DOHH2 (cell line): ENCODE results near the gene TAF4.

ENCODE experiments used
- H3F3A ChIP-seq: fragments of 200-600 bp; sonication (generic), shearing (Covaris generic); 2 replicates; pipeline ENCODE4 v1.6.0; 2016; ENCODE audit warnings: antibody characterized with exemption, mild to moderate bottlenecking; ENCODE audit not compliant: control insufficient read depth, insufficient read depth
- H3K27ac ChIP-seq: fragments of 200-600 bp; sonication (generic); 2 replicates; pipeline ENCODE4 v1.5.1; 2014; ENCODE audit warnings: low read depth, mild to moderate bottlenecking, low read length, moderate library complexity
- H3K27me3 ChIP-seq: fragments of 200-600 bp; sonication (generic); 2 replicates; pipeline ENCODE4 v1.6.1; 2014; ENCODE audit warnings: mild to moderate bottlenecking, low read length, mixed read lengths; ENCODE audit not compliant: control insufficient read depth
- H3K36me3 ChIP-seq: fragments of 200-600 bp; sonication (generic); 2 replicates; pipeline ENCODE4 v1.6.1; 2014; ENCODE audit warnings: mild to moderate bottlenecking, low read length, moderate library complexity, mixed read lengths; ENCODE audit not compliant: control insufficient read depth
- H3K4me1 ChIP-seq: fragments of 200-600 bp; sonication (generic); 2 replicates; pipeline ENCODE4 v1.6.1; 2014; ENCODE audit warnings: mild to moderate bottlenecking, low read length, mixed read lengths; ENCODE audit not compliant: control insufficient read depth
- H3K4me2 ChIP-seq: fragments of 200-600 bp; sonication (generic); 2 replicates; pipeline ENCODE4 v1.6.0; 2014; ENCODE audit warnings: mild to moderate bottlenecking, low read length, moderate library complexity
- H3K4me3 ChIP-seq: fragments of 200-600 bp; sonication (generic); 2 replicates; pipeline ENCODE4 v1.5.1; 2014; ENCODE audit warnings: mild to moderate bottlenecking, low read length, mixed read lengths
- H3K79me2 ChIP-seq: fragments of 200-600 bp; sonication (generic); 2 replicates; pipeline ENCODE4 v1.6.1; 2014; ENCODE audit warnings: mild to moderate bottlenecking, low read length, mixed read lengths; ENCODE audit not compliant: control insufficient read depth
- H3K9me2 ChIP-seq: fragments of 200-600 bp; sonication (generic); replicated peaks from 2 replicates; pipeline ENCODE4 v1.6.1; 2014; ENCODE audit warnings: mild to moderate bottlenecking, low read length, mixed read lengths; ENCODE audit not compliant: control insufficient read depth
- H3K9me3 ChIP-seq: fragments of 200-600 bp; sonication (generic); 2 replicates; pipeline ENCODE4 v1.6.1; 2014; ENCODE audit warnings: antibody characterized with exemption, low read length, mixed read lengths; ENCODE audit not compliant: control insufficient read depth, insufficient read depth
- H4K20me1 ChIP-seq: fragments of 200-600 bp; sonication (generic); 2 replicates; pipeline ENCODE4 v1.6.0; 2014; ENCODE audit warnings: low read depth, mild to moderate bottlenecking, antibody characterized with exemption, low read length, moderate library complexity; ENCODE audit not compliant: control insufficient read depth, insufficient read depth
- CTCF ChIP-seq: fragments of 200-600 bp; sonication (generic); IDR thresholded peaks from one replicate; pipeline ENCODE4 v1.5.1; 2014; ENCODE audit warnings: antibody characterized with exemption, mild to moderate bottlenecking, low read depth, low read length; ENCODE audit not compliant: poor library complexity, severe bottlenecking
- EZH2phosphoT487 ChIP-seq: fragments of 200-600 bp; sonication (generic); IDR thresholded peaks from 2 replicates; pipeline ENCODE4 v1.6.1; 2017; ENCODE audit warnings: borderline replicate concordance, mild to moderate bottlenecking, antibody characterized with exemption, low read length, moderate library complexity, mixed read lengths

TAF4 gene

GRCh38 chr20:61966492-61967244 lies 99.0 kb downstream of the TAF4 start:
- no peaks in the 10 kb centered on the region for H3K9me2 ChIP-seq
- no peaks in the 10 kb centered on the region for H3K4me1 ChIP-seq
- no peak overlapping the region for H3K27ac ChIP-seq
- no peaks in the 10 kb centered on the region for H3K79me2 ChIP-seq
- no peak overlapping the region for H3K4me3 ChIP-seq
- H4K20me1 ChIP-seq, result no peaks in the 10 kb centered on the region
- H3K36me3 ChIP-seq, result no peaks in the 10 kb centered on the region
- no peaks in the 10 kb centered on the region for H3K27me3 ChIP-seq
- no peak overlapping the region for H3K4me2 ChIP-seq
- H3K9me3 ChIP-seq, result no peaks in the 10 kb centered on the region
- no peak for TF ChIP-seq CTCF
- no peak for TF ChIP-seq EZH2phosphoT487
- no peaks in the 10 kb centered on the region for H3F3A ChIP-seq

- Histone ChIP-seq H3K27ac (no peak overlapping the region), H3K9me2 (no peaks in the 10 kb centered on the region), H4K20me1 (no peaks in the 10 kb centered on the region), H3K27me3 (no peaks in the 10 kb centered on the region), H3K4me2 (no peak overlapping the region), H3K4me1 (no peaks in the 10 kb centered on the region), H3K4me3 (no peak overlapping the region), H3F3A (no peaks in the 10 kb centered on the region), H3K79me2 (no peaks in the 10 kb centered on the region), H3K9me3 (no peaks in the 10 kb centered on the region), H3K36me3 (no peaks in the 10 kb centered on the region)
- TF ChIP-seq CTCF, result peak; percentile 54
- no peak for TF ChIP-seq EZH2phosphoT487
These were observed 99.8 kb downstream of the TAF4 start for GRCh38 chr20:61965606-61966491.

- Histone ChIP-seq H3F3A (no peaks in the 10 kb centered on the region), H3K36me3 (no peaks in the 10 kb centered on the region), H3K4me3 (no peak overlapping the region), H4K20me1 (no peaks in the 10 kb centered on the region), H3K9me3 (no peaks in the 10 kb centered on the region), H3K27me3 (no peaks in the 10 kb centered on the region), H3K4me1 (no peaks in the 10 kb centered on the region), H3K79me2 (no peaks in the 10 kb centered on the region), H3K27ac (no peak overlapping the region), H3K4me2 (no peak overlapping the region), H3K9me2 (no peaks in the 10 kb centered on the region)
- TF ChIP-seq EZH2phosphoT487 (no peak), CTCF (no peak)
These were observed 100.7 kb downstream of the TAF4 start for GRCh38 chr20:61964675-61965605.
